ENCODE measurements around the gene PKNOX1. TPM values are rescaled to one million over a fixed set of nuclear protein-coding genes. Genes with fewer than 3 reads are reported as not detected.

PKNOX1 gene
- total RNA-seq, 3 donors from 2014 or later, result 14.3 to 26.1 (median 16.3) TPM

DNA sequence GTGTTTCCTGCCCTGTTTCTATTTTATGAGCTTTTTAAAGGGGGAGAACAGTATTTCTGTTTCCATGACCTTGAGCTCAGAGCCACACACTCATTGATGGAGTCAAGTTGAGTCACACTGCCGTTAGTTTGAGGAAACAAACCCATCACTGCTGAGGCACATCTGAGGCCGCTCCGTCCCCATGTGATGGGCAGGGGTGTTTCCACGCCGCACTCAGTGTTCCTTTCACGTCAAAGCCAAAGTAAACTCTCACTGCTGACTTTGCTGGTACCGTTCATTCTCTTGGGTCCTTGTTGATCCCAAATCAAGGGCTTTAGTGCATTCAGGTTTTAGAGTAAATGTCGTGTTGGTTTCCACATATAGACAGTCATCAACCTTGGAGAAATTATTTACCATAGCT lies 48.8 kb downstream of the PKNOX1 start:
- intact Hi-C loops (cut with DNase I, micrococcal nuclease), result no loop called here
- DNase-seq (no peak), ATAC-seq (no peak)
- TF ChIP-seq, protein P1, sequence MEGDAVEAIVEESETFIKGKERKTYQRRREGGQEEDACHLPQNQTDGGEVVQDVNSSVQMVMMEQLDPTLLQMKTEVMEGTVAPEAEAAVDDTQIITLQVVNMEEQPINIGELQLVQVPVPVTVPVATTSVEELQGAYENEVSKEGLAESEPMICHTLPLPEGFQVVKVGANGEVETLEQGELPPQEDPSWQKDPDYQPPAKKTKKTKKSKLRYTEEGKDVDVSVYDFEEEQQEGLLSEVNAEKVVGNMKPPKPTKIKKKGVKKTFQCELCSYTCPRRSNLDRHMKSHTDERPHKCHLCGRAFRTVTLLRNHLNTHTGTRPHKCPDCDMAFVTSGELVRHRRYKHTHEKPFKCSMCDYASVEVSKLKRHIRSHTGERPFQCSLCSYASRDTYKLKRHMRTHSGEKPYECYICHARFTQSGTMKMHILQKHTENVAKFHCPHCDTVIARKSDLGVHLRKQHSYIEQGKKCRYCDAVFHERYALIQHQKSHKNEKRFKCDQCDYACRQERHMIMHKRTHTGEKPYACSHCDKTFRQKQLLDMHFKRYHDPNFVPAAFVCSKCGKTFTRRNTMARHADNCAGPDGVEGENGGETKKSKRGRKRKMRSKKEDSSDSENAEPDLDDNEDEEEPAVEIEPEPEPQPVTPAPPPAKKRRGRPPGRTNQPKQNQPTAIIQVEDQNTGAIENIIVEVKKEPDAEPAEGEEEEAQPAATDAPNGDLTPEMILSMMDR (IDR thresholded peaks at IDR 0.05), result no peak
- no peaks in the 10 kb centered on the region for H3K36me3 ChIP-seq (ENCODE audit: low read depth)
- H3K4me3 ChIP-seq, result no peak overlapping the region
- no peaks in the 10 kb centered on the region for H3K4me1 ChIP-seq (ENCODE audit: low read depth)
- H3K9me3 ChIP-seq, result no peaks in the 10 kb centered on the region

DNA sequence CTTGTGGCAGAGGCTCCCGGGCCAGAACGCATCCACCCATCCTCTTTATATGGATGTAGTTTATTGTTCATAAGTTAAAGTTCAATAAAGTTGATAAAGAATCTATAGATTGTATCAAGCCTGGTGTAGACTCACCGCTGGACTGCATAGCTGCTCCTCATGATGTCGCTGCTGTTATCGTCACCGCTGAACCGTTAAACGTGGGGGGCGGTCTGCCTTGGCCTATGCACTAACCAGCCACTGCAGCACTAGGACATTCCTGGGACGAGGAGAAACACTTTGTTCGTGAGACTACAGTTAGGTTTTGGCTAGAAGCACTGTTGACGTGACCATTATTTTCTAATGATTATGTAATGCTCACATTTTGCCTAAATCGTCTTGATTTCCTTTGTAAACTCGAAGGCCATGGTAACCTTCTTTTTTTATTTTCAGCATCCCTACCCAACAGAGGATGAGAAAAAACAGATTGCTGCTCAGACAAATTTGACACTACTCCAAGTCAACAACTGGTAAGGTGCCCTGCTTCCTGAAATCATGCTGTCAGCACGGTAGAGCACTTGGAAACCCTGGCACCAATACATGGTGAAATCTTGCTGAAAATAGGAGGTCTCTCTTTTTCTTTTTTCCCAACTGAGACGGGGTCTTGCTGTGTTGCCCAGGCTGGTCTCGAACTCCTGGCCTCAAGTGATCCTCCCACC lies 50.2 kb downstream of the PKNOX1 start:
- ATAC-seq, result no peak
- intact Hi-C loops (cut with DNase I, micrococcal nuclease), result no loop called here
- no peak for DNase-seq
- TF ChIP-seq, protein P1 (IDR thresholded peaks at IDR 0.05), result no peak
- Histone ChIP-seq H3K4me1 (ENCODE audit: low read depth) (no peaks in the 10 kb centered on the region), H3K4me3 (no peak overlapping the region), H3K9me3 (no peaks in the 10 kb centered on the region), H3K36me3 (ENCODE audit: low read depth) (no peaks in the 10 kb centered on the region)

DNA sequence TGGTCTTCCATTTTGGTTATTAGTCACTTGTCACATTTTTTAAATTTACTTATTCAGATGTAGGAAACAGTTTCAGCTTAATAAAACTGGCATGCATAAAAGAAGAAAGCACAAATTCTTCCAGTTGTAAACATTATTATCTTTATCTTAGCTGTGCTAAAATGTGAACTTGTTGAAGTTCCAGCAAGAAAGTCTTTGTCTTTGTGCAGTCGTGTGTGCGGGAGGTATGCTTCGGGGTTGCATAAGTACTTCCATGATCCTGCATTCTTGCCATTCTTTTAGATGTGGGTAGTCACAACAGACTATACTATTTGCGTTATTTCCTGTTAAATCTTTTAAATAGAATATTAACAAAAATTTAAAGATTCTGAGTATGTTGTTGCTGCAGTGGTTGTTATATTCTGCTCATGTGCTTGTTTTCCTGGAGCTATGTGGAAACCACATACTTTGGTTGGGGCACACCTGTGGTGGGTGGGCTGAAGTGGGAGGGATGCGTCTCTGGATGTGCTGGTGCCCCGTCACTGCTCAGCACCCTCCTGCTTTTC lies 51.3 kb downstream of the PKNOX1 start:
- ATAC-seq, result no peak
- TF ChIP-seq, protein P1 (IDR thresholded peaks at IDR 0.05), result no peak
- H3K4me3 ChIP-seq, result no peak overlapping the region
- H3K9me3 ChIP-seq, result no peaks in the 10 kb centered on the region
- no peaks in the 10 kb centered on the region for H3K4me1 ChIP-seq (ENCODE audit: low read depth)
- intact Hi-C loops (cut with DNase I, micrococcal nuclease), result no loop called here
- DNase-seq, result no peak
- H3K36me3 ChIP-seq (ENCODE audit: low read depth), result no peaks in the 10 kb centered on the region

DNA sequence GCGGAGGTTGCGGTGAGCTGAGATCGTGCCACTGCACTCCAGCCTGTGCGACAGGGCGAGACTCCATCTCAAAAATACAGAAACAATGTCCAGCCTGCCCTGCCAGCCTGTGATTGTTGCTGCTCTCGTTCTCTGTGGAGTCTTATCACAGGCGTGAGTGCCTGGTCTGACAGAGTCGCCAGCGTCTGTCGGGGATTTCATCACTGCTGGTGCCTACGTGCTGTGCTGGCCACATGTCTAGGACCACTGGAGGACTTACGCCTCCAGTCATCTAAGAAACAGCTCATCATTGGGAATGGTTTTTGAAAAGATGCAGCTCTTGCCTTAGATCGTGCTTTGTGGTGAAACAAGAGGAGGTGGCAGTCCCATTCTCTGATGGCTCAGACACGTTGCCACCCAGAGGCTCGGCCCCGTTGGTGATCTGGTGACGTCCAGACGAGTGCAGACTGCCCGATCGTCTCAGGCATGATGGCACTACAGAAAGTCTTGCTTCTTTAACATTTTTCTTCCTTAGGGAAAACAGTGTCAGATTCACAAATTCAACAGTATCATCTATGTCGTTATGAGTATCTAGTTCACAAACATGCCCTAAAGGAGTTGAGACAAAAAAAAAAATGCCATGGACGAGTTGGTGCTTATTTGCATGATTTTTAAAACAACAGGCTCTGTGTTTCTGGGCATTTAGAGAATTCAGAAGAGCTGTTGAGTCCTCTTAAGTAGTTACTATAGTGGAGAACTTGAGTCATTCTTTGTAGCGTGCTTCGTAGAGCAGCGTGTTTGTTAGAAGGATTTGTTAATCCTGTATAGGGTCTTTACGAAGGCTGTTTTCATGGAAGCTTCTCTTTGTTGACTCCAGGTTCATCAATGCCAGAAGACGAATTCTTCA lies 53.7 kb downstream of the PKNOX1 start:
- no peaks in the 10 kb centered on the region for H3K36me3 ChIP-seq (ENCODE audit: low read depth)
- no peak for DNase-seq
- no peak for ATAC-seq

DNA sequence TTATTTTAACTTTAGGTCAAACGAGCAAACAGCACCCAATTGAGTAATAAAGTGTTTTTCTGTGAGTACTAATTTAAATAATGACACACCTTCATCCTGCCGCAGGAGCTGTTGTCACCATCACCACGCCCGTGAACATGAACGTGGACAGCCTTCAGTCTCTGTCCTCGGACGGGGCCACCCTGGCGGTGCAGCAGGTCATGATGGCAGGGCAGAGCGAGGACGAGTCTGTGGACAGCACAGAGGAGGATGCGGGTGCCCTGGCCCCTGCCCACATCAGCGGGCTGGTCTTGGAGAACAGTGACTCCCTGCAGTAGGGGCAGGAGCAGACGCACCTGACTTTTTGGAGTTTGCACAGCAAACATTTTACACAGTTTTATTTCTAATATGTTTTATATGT lies 55.4 kb downstream of the PKNOX1 start:
- DNase-seq (no peak), ATAC-seq (no peak)
- Histone ChIP-seq H3K36me3 (ENCODE audit: low read depth) (no peaks in the 10 kb centered on the region), H3K9me3 (no peaks in the 10 kb centered on the region), H3K4me3 (no peak overlapping the region), H3K4me1 (ENCODE audit: low read depth) (no peaks in the 10 kb centered on the region)
- TF ChIP-seq, protein P1 (IDR thresholded peaks at IDR 0.05), result no peak
- intact Hi-C loops (cut with DNase I, micrococcal nuclease), result no loop called here

More for the DNA sequence above, 53.7 kb downstream of the PKNOX1 start:
- Histone ChIP-seq H3K4me3 (no peak overlapping the region), H3K4me1 (ENCODE audit: low read depth) (no peaks in the 10 kb centered on the region), H3K9me3 (no peaks in the 10 kb centered on the region)
- TF ChIP-seq, protein P1 (IDR thresholded peaks at IDR 0.05), result no peak
- intact Hi-C loops (cut with DNase I, micrococcal nuclease), result no loop called here

All from mucosa of descending colon (tissue), 3 donors.